Chondrocyte (in vitro differentiated cells): ENCODE data around the gene CAPN13. TPM values are rescaled to one million over a fixed set of nuclear protein-coding genes. Genes with fewer than 3 reads are reported as not detected.
A peak's percentile ranks its signal among the peaks of the same experiment; 100 is the strongest.

ENCODE experiments used
- DNase-seq: peaks from one replicate; pipeline ENCODE4 v3.0.0; 2021; ENCODE audit warnings: mixed read lengths, low spot score
- H3K27ac Mint-ChIP-seq: one replicate; pipeline ENCODE4 v1.8.0; 2021; ENCODE audit warnings: mild to moderate bottlenecking, moderate library complexity, mixed read lengths; ENCODE audit not compliant: unreplicated experiment
- H3K27me3 Mint-ChIP-seq: 2 replicates; pipeline ENCODE4 v1.8.0; 2021; ENCODE audit warnings: low read depth, mixed read lengths
- H3K36me3 Mint-ChIP-seq: 2 replicates; pipeline ENCODE4 v1.8.0; 2021; ENCODE audit warnings: low read depth, mixed read lengths
- H3K4me1 Mint-ChIP-seq: 2 replicates; pipeline ENCODE4 v1.8.0; 2021; ENCODE audit warnings: low read depth, mild to moderate bottlenecking, mixed read lengths
- H3K4me3 Mint-ChIP-seq: one replicate; pipeline ENCODE4 v1.8.0; 2021; ENCODE audit warnings: mild to moderate bottlenecking, moderate library complexity, mixed read lengths; ENCODE audit not compliant: unreplicated experiment
- H3K9me3 Mint-ChIP-seq: 2 replicates; pipeline ENCODE4 v1.8.0; 2021; ENCODE audit warnings: low read depth, mixed read lengths
- CTCF ChIP-seq: fragments of 200-600 bp; sonication (generic); IDR thresholded peaks from 2 replicates; pipeline ENCODE4 v1.5.0; 2021; ENCODE audit warnings: antibody characterized with exemption, mild to moderate bottlenecking, moderate library complexity
- total RNA-seq: library from RNA; stranded (reverse); gene quantifications from 3 replicates; pipeline ENCODE4 v1.2.1, GENCODE V29; 2021

Gene CAPN13
- total RNA-seq, 1 donor from 2014 or later = not detected

- Mint-ChIP-seq H3K9me3 (no peaks in the 10 kb centered on the region), H3K36me3 (no peaks in the 10 kb centered on the region), H3K4me3 (no peak overlapping the region), H3K27ac (no peak overlapping the region), H3K4me1 (peaks cover 4% of the 10 kb centered on the region), H3K27me3 (peaks cover 3% of the 10 kb centered on the region)
- TF ChIP-seq CTCF = peak; percentile 100
- no peak for DNase-seq
Measured at GRCh38 chr2:30711646-30712085, 95.6 kb downstream of the CAPN13 start.

- no peak for TF ChIP-seq CTCF
- Mint-ChIP-seq H3K4me3 (no peak overlapping the region), H3K36me3 (no peaks in the 10 kb centered on the region), H3K27me3 (peaks cover 3% of the 10 kb centered on the region), H3K4me1 (peaks cover 4% of the 10 kb centered on the region), H3K27ac (no peak overlapping the region), H3K9me3 (no peaks in the 10 kb centered on the region)
- no peak for DNase-seq
Measured at GRCh38 chr2:30710461-30710860, 96.8 kb downstream of the CAPN13 start.

GRCh38 chr2:30710016-30710415, 97.2 kb downstream of the CAPN13 start:
- Mint-ChIP-seq H3K4me3 (no peak overlapping the region), H3K27me3 (no peaks in the 10 kb centered on the region), H3K4me1 (peaks cover 4% of the 10 kb centered on the region), H3K27ac (no peak overlapping the region), H3K36me3 (no peaks in the 10 kb centered on the region), H3K9me3 (no peaks in the 10 kb centered on the region)
- TF ChIP-seq CTCF = no peak
- no peak for DNase-seq

GRCh38 chr2:30709516-30709915, 97.7 kb downstream of the CAPN13 start:
- no peak for TF ChIP-seq CTCF
- no peak for DNase-seq
- Mint-ChIP-seq H3K4me1 (peaks cover 7% of the 10 kb centered on the region), H3K27me3 (no peaks in the 10 kb centered on the region), H3K36me3 (no peaks in the 10 kb centered on the region), H3K4me3 (no peak overlapping the region), H3K27ac (no peak overlapping the region), H3K9me3 (no peaks in the 10 kb centered on the region)

- no peak overlapping the region for H3K4me3 Mint-ChIP-seq
- H3K27ac Mint-ChIP-seq = no peak overlapping the region
- H3K27me3 Mint-ChIP-seq = no peaks in the 10 kb centered on the region
- DNase-seq = no peak
- H3K9me3 Mint-ChIP-seq = no peaks in the 10 kb centered on the region
- H3K4me1 Mint-ChIP-seq = peaks cover 8% of the 10 kb centered on the region
- TF ChIP-seq CTCF = peak; percentile 76
- no peaks in the 10 kb centered on the region for H3K36me3 Mint-ChIP-seq
Measured at GRCh38 chr2:30708491-30709290, 98.6 kb downstream of the CAPN13 start.
